ENCODE results near the gene CSTB.

DNA sequence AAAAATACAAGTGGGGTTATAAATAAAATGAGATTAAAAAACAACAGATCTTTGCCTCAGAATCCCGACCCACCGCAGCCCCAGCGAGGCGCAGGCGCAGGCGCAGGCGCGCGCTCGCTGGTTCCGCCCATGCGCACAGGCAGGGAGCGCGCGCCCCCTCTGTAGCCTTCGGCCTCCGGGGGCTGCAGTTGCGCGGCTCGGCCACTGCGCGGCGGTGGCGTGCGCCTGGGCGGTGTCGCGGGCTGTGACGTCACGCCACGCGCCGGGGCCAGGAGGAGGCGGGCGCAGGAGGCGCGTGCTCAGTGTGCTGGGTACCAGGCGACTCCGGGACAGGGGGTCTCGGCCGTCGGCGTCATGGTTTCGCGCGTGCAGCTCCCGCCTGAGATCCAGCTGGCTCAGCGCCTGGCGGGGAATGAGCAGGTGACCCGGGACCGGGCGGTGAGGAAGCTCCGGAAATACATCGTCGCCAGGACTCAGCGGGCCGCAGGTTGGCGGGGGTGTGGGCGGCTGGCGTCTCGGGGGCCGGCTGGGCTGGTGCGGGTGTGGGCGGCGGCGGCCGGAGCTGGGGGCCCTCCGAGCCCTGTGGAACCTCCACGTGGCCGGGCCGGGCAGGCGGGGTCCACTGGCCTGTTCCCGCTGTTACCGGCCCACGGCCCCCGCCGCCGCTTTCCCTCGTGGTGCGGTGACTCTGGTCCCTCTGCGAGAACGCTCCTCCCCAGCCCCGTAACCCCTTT, 13.3 kb upstream of the CSTB start, which contains the start of gene RRP1:
- TF ChIP-seq, protein P1, sequence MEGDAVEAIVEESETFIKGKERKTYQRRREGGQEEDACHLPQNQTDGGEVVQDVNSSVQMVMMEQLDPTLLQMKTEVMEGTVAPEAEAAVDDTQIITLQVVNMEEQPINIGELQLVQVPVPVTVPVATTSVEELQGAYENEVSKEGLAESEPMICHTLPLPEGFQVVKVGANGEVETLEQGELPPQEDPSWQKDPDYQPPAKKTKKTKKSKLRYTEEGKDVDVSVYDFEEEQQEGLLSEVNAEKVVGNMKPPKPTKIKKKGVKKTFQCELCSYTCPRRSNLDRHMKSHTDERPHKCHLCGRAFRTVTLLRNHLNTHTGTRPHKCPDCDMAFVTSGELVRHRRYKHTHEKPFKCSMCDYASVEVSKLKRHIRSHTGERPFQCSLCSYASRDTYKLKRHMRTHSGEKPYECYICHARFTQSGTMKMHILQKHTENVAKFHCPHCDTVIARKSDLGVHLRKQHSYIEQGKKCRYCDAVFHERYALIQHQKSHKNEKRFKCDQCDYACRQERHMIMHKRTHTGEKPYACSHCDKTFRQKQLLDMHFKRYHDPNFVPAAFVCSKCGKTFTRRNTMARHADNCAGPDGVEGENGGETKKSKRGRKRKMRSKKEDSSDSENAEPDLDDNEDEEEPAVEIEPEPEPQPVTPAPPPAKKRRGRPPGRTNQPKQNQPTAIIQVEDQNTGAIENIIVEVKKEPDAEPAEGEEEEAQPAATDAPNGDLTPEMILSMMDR (IDR thresholded peaks at IDR 0.05; ENCODE audit: low read depth, low read length): peak; percentile 61
- TF ChIP-seq POLR2A (IDR thresholded peaks at IDR 0.05; ENCODE audit: extremely low read depth, insufficient read length): peak; percentile 90
- TF ChIP-seq, protein P2, sequence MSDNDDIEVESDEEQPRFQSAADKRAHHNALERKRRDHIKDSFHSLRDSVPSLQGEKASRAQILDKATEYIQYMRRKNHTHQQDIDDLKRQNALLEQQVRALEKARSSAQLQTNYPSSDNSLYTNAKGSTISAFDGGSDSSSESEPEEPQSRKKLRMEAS (IDR thresholded peaks at IDR 0.05; ENCODE audit: low read depth, low read length): peak; percentile 93
